ENCODE measurements around the gene CLPX.
"Not testable (repeated sequence)": the region's sequence is repeated elsewhere in the genome, so short reads cannot be mapped to it uniquely, and the experiment has no call there.

Gene CLPX

GRCh38 chr15:65101891-65102708, 83.0 kb downstream of the CLPX start:
- no peak for DNase-seq (ENCODE audit: low read depth)

- DNase-seq (ENCODE audit: low read depth), result no peak
These were observed 83.7 kb downstream of the CLPX start for GRCh38 chr15:65101411-65101890.

DNA sequence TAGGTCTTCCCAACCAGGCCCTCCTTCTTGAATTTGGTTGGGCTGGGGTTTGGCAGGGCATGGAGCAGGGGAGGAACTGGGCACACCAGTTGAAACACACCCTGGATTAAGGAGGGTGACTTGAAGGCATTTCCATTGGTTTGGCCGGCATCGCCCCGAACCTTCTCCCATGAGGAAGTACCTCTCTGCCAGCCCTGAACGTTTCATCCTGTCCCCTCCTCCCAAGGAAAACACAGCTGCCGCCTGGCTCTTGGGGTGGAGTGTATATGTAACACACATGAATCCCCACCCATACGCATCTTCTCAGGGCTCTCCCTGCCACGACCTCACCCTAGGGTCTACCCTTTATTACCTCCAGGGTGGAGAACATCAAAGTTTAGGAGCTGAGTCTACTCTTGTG, 84.7 kb downstream of the CLPX start:
- no peak for DNase-seq (ENCODE audit: low read depth)

DNA sequence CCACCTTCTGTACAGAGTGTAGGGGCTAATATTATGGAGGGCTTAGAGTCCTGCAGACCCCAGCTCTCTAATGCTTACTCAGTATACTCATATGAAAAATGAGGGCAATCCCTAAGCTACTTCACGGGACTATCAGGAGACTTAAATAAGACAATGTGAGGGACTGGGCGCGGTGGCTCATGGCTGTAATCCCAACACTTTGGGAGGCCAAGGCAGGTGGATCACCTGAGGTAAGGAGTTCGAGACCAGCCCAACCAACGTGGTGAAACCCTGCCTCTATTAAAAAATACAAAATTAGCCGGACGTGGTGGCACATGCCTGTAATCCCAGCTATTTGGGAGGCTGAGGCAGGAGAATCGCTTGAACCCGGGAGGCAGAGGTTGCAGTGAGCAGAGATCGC, 85.3 kb downstream of the CLPX start:
- DNase-seq (ENCODE audit: low read depth), result not testable (repeated sequence)

- DNase-seq (ENCODE audit: low read depth), result no peak
These were observed 85.8 kb downstream of the CLPX start for GRCh38 chr15:65099336-65099735.
